Hepatocyte (in vitro differentiated cells): ENCODE measurements around the gene PHGDH.

Experiments
- EZH2 ChIP-seq: fragments of 200-600 bp; sonication (generic); IDR thresholded peaks from 2 replicates; pipeline ENCODE4 v1.6.1; 2016; ENCODE audit warnings: antibody characterized with exemption, mild to moderate bottlenecking, borderline replicate concordance
- TF ChIP-seq, protein P1 (sequence below): fragments of 200-600 bp; sonication (generic); IDR thresholded peaks from 2 replicates; pipeline ENCODE4 v1.5.1; 2016; ENCODE audit warnings: antibody characterized with exemption, mild to moderate bottlenecking; ENCODE audit not compliant: poor library complexity

DNA sequence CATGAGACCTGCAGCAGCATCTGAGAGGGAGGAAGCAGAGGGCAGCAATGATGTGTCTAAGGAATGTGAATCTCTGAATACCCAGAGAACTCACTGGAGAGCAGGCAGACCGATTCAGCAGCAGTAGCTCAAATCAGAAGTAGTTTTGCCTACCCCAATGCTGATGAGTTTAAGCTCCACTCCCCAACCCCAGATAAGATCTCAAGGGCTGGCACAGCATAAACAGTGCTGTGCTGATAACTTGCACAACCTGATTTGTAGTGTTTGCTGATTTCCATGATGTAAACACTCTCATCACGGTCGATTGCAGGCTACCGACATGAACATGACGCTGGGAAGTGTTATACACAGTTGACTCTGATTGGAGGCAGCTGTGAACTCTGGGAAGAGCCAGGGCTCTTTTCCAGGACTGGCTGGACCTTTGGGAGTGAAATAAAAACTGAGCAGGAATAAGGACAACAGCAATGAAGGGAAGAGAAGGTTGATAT is 68.2 kb downstream of the PHGDH start:
- TF ChIP-seq, protein P1, sequence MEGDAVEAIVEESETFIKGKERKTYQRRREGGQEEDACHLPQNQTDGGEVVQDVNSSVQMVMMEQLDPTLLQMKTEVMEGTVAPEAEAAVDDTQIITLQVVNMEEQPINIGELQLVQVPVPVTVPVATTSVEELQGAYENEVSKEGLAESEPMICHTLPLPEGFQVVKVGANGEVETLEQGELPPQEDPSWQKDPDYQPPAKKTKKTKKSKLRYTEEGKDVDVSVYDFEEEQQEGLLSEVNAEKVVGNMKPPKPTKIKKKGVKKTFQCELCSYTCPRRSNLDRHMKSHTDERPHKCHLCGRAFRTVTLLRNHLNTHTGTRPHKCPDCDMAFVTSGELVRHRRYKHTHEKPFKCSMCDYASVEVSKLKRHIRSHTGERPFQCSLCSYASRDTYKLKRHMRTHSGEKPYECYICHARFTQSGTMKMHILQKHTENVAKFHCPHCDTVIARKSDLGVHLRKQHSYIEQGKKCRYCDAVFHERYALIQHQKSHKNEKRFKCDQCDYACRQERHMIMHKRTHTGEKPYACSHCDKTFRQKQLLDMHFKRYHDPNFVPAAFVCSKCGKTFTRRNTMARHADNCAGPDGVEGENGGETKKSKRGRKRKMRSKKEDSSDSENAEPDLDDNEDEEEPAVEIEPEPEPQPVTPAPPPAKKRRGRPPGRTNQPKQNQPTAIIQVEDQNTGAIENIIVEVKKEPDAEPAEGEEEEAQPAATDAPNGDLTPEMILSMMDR = no peak
- no peak for TF ChIP-seq EZH2
